Osteoblast (primary cell): Measurements from ENCODE around the gene FBXO3. TPM values are rescaled to one million over a fixed set of nuclear protein-coding genes. Genes with fewer than 3 reads are reported as not detected.

ENCODE experiments used
- DNase-seq: peaks from one replicate; pipeline ENCODE4 v3.0.0; 2011; ENCODE audit warnings: low spot score, mixed read lengths; ENCODE audit not compliant: insufficient read length; ENCODE audit errors: missing footprints
- H2AFZ ChIP-seq: 2 replicates; pipeline ENCODE4 v1.6.0; 2011; ENCODE audit warnings: mild to moderate bottlenecking, low read length
- H3K27ac ChIP-seq: 2 replicates; pipeline ENCODE4 v1.5.1; 2011; ENCODE audit warnings: mild to moderate bottlenecking, low read depth, low read length, moderate library complexity
- H3K27me3 ChIP-seq: 2 replicates; pipeline ENCODE4 v1.6.0; 2012; ENCODE audit warnings: mild to moderate bottlenecking, control low read depth, inconsistent platforms, low read length, moderate library complexity; ENCODE audit not compliant: insufficient read depth
- H3K36me3 ChIP-seq: 2 replicates; pipeline ENCODE4 v1.5.1; 2011; ENCODE audit warnings: mild to moderate bottlenecking, low read length, control low read depth, moderate library complexity; ENCODE audit not compliant: insufficient read depth
- H3K4me1 ChIP-seq: 2 replicates; pipeline ENCODE4 v1.5.1; 2011; ENCODE audit warnings: mild to moderate bottlenecking, low read length, control low read depth, moderate library complexity; ENCODE audit not compliant: insufficient read depth
- H3K4me2 ChIP-seq: 2 replicates; pipeline ENCODE4 v1.6.0; 2011; ENCODE audit warnings: mild to moderate bottlenecking, low read length; ENCODE audit not compliant: insufficient read depth
- H3K4me3 ChIP-seq: fragments of 200-600 bp; sonication (generic); 3 replicates; pipeline ENCODE4 v1.5.1; 2012; ENCODE audit warnings: mild to moderate bottlenecking, low read length, inconsistent platforms; ENCODE audit not compliant: insufficient read depth
- H3K79me2 ChIP-seq: 2 replicates; pipeline ENCODE4 v1.6.0; 2012; ENCODE audit warnings: mild to moderate bottlenecking, low read length, control low read depth, inconsistent platforms; ENCODE audit not compliant: insufficient read depth
- H3K9me3 ChIP-seq: 2 replicates; pipeline ENCODE4 v1.5.1; 2011; ENCODE audit warnings: low read depth, low read length, control low read depth
- H4K20me1 ChIP-seq: 2 replicates; pipeline ENCODE4 v1.6.0; 2012; ENCODE audit warnings: mild to moderate bottlenecking, low read length, control low read depth; ENCODE audit not compliant: insufficient read depth
- CTCF ChIP-seq: IDR thresholded peaks from 2 replicates; pipeline ENCODE4 v1.5.1; 2011; ENCODE audit warnings: mild to moderate bottlenecking, low read depth, low read length, moderate library complexity; ENCODE audit errors: extremely low read depth
- total RNA-seq: library from RNA; depleted of rRNA; stranded (reverse); fragments of >200 nt; gene quantifications from 2 replicates; pipeline ENCODE4 v1.2.3, GENCODE V29; 2012

Gene FBXO3
- total RNA-seq, 1 donor: 35.8 TPM

GRCh38 chr11:33775467-33775807, 1.1 kb upstream of the FBXO3 start:
- no peak overlapping the region for H2AFZ ChIP-seq
- H3K4me2 ChIP-seq: peak overlapping the region; percentile 93
- H3K27me3 ChIP-seq: no peaks in the 10 kb centered on the region
- no peaks in the 10 kb centered on the region for H3K36me3 ChIP-seq
- no peak overlapping the region for H3K4me3 ChIP-seq
- H3K27ac ChIP-seq: no peak overlapping the region
- peaks cover 23% of the 10 kb centered on the region for H4K20me1 ChIP-seq
- TF ChIP-seq CTCF: no peak
- peak; percentile 30 for DNase-seq
- no peaks in the 10 kb centered on the region for H3K9me3 ChIP-seq
- H3K4me1 ChIP-seq: peaks cover 38% of the 10 kb centered on the region
- H3K79me2 ChIP-seq: peaks cover 31% of the 10 kb centered on the region

- H3K79me2 ChIP-seq: peaks cover 34% of the 10 kb centered on the region
- H2AFZ ChIP-seq: peak overlapping the region; percentile 90
- H4K20me1 ChIP-seq: peaks cover 24% of the 10 kb centered on the region
- no peaks in the 10 kb centered on the region for H3K36me3 ChIP-seq
- peak overlapping the region; percentile 93 for H3K4me2 ChIP-seq
- H3K27me3 ChIP-seq: no peaks in the 10 kb centered on the region
- peaks cover 33% of the 10 kb centered on the region for H3K4me1 ChIP-seq
- TF ChIP-seq CTCF: no peak
- H3K9me3 ChIP-seq: no peaks in the 10 kb centered on the region
- H3K4me3 ChIP-seq: peak overlapping the region; percentile 94
- H3K27ac ChIP-seq: peak overlapping the region; percentile 13
- DNase-seq: peak; percentile 67
These were observed 581 bp upstream of the FBXO3 start for GRCh38 chr11:33774736-33775466.

GRCh38 chr11:33773404-33773986, 825 bp downstream of the FBXO3 start:
- no peak for TF ChIP-seq CTCF
- H3K36me3 ChIP-seq: peaks cover 2% of the 10 kb centered on the region

GRCh38 chr11:33772870-33773269, 1.4 kb downstream of the FBXO3 start:
- H2AFZ ChIP-seq: no peak overlapping the region
- no peaks in the 10 kb centered on the region for H3K27me3 ChIP-seq
- TF ChIP-seq CTCF: no peak
- H3K4me2 ChIP-seq: peak overlapping the region; percentile 91
- no peak overlapping the region for H3K27ac ChIP-seq
- H3K36me3 ChIP-seq: peaks cover 4% of the 10 kb centered on the region
- H3K79me2 ChIP-seq: peaks cover 34% of the 10 kb centered on the region
- H3K4me3 ChIP-seq: no peak overlapping the region
- DNase-seq: no peak
- H3K4me1 ChIP-seq: peaks cover 14% of the 10 kb centered on the region
- peaks cover 24% of the 10 kb centered on the region for H4K20me1 ChIP-seq
- H3K9me3 ChIP-seq: no peaks in the 10 kb centered on the region

More at GRCh38 chr11:33773404-33773986, 825 bp downstream of the FBXO3 start:
- Histone ChIP-seq H3K27me3 (no peaks in the 10 kb centered on the region), H3K4me1 (peaks cover 19% of the 10 kb centered on the region), H4K20me1 (peaks cover 24% of the 10 kb centered on the region), H3K27ac (peak overlapping the region; percentile 56), H3K4me3 (peak overlapping the region; percentile 94), H3K9me3 (no peaks in the 10 kb centered on the region), H3K79me2 (peaks cover 34% of the 10 kb centered on the region), H2AFZ (peak overlapping the region; percentile 85), H3K4me2 (peak overlapping the region; percentile 91)
- peak; percentile 53 for DNase-seq
